ENCODE measurements around the gene FNTB. TPM values are rescaled to one million over a fixed set of nuclear protein-coding genes. Genes with fewer than 3 reads are reported as not detected.

FNTB gene
- total RNA-seq, 1 donor from 2014 or later, result 19.9 TPM

DNA sequence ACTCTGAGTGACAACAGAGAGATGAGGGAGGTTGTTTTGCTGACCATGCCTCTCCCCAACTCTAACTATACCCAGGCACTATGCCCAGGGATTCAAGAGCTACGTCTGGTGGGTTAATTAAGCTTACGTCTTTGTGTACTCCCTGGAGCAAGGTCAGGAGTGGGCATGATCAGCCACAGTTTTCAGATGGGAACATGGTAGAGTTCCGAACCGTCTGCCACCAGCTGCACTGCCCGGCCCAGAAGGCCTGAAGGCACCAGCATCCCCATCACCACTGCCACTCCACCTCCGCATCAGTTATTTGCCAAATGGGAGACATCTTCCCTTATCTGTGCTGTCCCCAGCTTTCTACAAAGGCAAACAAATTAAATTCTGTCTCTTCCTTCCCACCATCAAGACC lies 33.0 kb upstream of the FNTB start:
- no peak overlapping the region for H3K4me2 ChIP-seq (ENCODE audit: low read length)
- no peaks in the 10 kb centered on the region for H3K9me3 ChIP-seq (ENCODE audit: insufficient read depth, low read depth, low read length)
- Mint-ChIP-seq H3K4me3 (ENCODE audit: unreplicated experiment) (no peak overlapping the region), H3K27me3 (ENCODE audit: low read depth, unreplicated experiment) (no peaks in the 10 kb centered on the region), H3K36me3 (ENCODE audit: low read depth, unreplicated experiment) (peaks cover 32% of the 10 kb centered on the region), H3K9me3 (ENCODE audit: unreplicated experiment) (no peaks in the 10 kb centered on the region), H3K27ac (ENCODE audit: unreplicated experiment) (no peak overlapping the region), H3K4me1 (ENCODE audit: low read depth, unreplicated experiment) (no peaks in the 10 kb centered on the region)
- H2AFZ ChIP-seq (ENCODE audit: low read depth, low read length), result no peak overlapping the region
- H3K27me3 ChIP-seq (ENCODE audit: insufficient read depth, low read length), result no peaks in the 10 kb centered on the region
- TF ChIP-seq, protein P1, sequence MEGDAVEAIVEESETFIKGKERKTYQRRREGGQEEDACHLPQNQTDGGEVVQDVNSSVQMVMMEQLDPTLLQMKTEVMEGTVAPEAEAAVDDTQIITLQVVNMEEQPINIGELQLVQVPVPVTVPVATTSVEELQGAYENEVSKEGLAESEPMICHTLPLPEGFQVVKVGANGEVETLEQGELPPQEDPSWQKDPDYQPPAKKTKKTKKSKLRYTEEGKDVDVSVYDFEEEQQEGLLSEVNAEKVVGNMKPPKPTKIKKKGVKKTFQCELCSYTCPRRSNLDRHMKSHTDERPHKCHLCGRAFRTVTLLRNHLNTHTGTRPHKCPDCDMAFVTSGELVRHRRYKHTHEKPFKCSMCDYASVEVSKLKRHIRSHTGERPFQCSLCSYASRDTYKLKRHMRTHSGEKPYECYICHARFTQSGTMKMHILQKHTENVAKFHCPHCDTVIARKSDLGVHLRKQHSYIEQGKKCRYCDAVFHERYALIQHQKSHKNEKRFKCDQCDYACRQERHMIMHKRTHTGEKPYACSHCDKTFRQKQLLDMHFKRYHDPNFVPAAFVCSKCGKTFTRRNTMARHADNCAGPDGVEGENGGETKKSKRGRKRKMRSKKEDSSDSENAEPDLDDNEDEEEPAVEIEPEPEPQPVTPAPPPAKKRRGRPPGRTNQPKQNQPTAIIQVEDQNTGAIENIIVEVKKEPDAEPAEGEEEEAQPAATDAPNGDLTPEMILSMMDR (IDR thresholded peaks at IDR 0.05; ENCODE audit: insufficient read depth, low read depth, low read length), result no peak
- no peak for TF ChIP-seq EZH2 (IDR thresholded peaks at IDR 0.05; ENCODE audit: insufficient read depth, low read length)
- H3K4me1 ChIP-seq (ENCODE audit: insufficient read depth, low read length), result no peaks in the 10 kb centered on the region
- no peak overlapping the region for H3K9ac ChIP-seq (ENCODE audit: low read length)
- H3K36me3 ChIP-seq (ENCODE audit: insufficient read depth, low read length), result no peaks in the 10 kb centered on the region
- H3K27ac ChIP-seq (ENCODE audit: low read depth, low read length), result no peak overlapping the region
- FAIRE-seq, result no peak
- H4K20me1 ChIP-seq (ENCODE audit: insufficient read depth, low read length), result peaks cover 19% of the 10 kb centered on the region
- H3K79me2 ChIP-seq (ENCODE audit: insufficient read depth, low read length), result no peaks in the 10 kb centered on the region
- H3K4me3 ChIP-seq (ENCODE audit: insufficient read depth, low read depth, low read length), result no peak overlapping the region
- no peak for DNase-seq (ENCODE audit: low read depth)

DNA sequence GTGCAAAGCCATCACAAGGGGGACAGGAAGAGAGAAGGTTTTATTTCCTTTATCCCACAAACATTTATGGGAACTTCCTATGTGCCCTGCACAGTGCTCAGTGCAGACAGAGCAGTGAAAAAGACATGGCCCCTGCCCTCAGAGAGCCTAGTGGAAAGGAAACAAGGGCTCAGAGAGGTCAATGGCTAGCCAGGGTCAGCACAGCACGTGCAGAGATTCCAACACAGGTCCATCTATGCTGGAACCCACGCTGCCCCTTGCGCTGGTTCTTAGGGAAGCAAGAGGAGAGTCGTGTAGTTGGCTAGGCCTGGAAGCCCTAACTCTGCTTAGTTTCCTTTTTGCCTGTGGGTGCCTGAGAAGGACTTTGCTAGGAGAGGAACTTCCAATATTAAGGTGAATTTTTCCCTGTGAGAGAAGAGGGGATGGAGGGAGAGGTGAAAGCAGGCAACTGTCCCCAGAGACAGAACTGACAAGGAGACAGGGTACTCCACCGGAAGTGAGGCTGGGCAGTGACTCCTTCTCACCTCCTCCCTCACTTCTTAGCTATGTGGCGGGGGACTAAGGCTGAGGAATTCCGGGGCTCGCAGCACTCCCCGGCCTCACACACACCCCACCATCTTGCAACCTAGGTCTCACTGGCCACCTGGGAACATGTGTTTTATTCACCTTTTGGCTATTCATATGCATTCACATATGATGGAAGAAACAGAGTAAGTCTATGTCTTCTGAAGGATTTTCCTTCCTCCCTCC lies 32.0 kb upstream of the FNTB start:
- TF ChIP-seq EZH2 (IDR thresholded peaks at IDR 0.05; ENCODE audit: insufficient read depth, low read length), result no peak
- TF ChIP-seq, protein P1 (IDR thresholded peaks at IDR 0.05; ENCODE audit: insufficient read depth, low read depth, low read length), result no peak
- peaks cover 19% of the 10 kb centered on the region for H4K20me1 ChIP-seq (ENCODE audit: insufficient read depth, low read length)
- no peaks in the 10 kb centered on the region for H3K9me3 ChIP-seq (ENCODE audit: insufficient read depth, low read depth, low read length)
- H3K4me1 ChIP-seq (ENCODE audit: insufficient read depth, low read length), result no peaks in the 10 kb centered on the region
- H3K27me3 ChIP-seq (ENCODE audit: insufficient read depth, low read length), result no peaks in the 10 kb centered on the region
- no peak overlapping the region for H3K27ac ChIP-seq (ENCODE audit: low read depth, low read length)
- no peak overlapping the region for H2AFZ ChIP-seq (ENCODE audit: low read depth, low read length)
- H3K4me3 Mint-ChIP-seq (ENCODE audit: unreplicated experiment), result no peak overlapping the region
- H3K79me2 ChIP-seq (ENCODE audit: insufficient read depth, low read length), result no peaks in the 10 kb centered on the region
- no peak overlapping the region for H3K4me3 ChIP-seq (ENCODE audit: insufficient read depth, low read depth, low read length)
- no peak for FAIRE-seq
- H3K9me3 Mint-ChIP-seq (ENCODE audit: unreplicated experiment), result no peaks in the 10 kb centered on the region
- DNase-seq (ENCODE audit: low read depth), result no peak
- H3K27me3 Mint-ChIP-seq (ENCODE audit: low read depth, unreplicated experiment), result no peaks in the 10 kb centered on the region
- no peak overlapping the region for H3K9ac ChIP-seq (ENCODE audit: low read length)
- no peaks in the 10 kb centered on the region for H3K4me1 Mint-ChIP-seq (ENCODE audit: low read depth, unreplicated experiment)
- H3K36me3 ChIP-seq (ENCODE audit: insufficient read depth, low read length), result no peaks in the 10 kb centered on the region
- H3K36me3 Mint-ChIP-seq (ENCODE audit: low read depth, unreplicated experiment), result peaks cover 30% of the 10 kb centered on the region
- no peak overlapping the region for H3K4me2 ChIP-seq (ENCODE audit: low read length)
- no peak overlapping the region for H3K27ac Mint-ChIP-seq (ENCODE audit: unreplicated experiment)

DNA sequence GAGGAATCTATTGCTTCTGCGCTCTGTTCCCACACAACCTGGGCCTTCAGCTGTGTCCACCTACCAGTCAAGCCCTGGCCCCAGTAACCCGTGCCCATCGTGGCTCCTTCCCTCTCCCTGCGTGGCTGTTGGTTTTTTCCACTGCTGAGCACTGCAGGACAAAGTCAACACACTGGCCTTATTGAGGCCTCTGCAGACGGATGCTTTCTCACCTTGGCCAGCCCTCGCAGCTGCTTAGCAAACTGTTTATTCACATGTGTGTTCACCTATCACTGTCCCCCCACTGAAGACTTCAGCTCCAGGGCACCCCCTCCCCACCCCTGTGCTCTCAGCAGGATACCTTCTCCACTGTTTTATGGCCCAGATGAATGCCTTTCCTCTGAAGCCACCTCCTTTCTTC lies 31.4 kb upstream of the FNTB start:
- H3K9me3 ChIP-seq (ENCODE audit: insufficient read depth, low read depth, low read length), result no peaks in the 10 kb centered on the region
- Mint-ChIP-seq H3K4me1 (ENCODE audit: low read depth, unreplicated experiment) (no peaks in the 10 kb centered on the region), H3K4me3 (ENCODE audit: unreplicated experiment) (no peak overlapping the region), H3K9me3 (ENCODE audit: unreplicated experiment) (no peaks in the 10 kb centered on the region), H3K36me3 (ENCODE audit: low read depth, unreplicated experiment) (peaks cover 26% of the 10 kb centered on the region), H3K27ac (ENCODE audit: unreplicated experiment) (no peak overlapping the region), H3K27me3 (ENCODE audit: low read depth, unreplicated experiment) (no peaks in the 10 kb centered on the region)
- peaks cover 19% of the 10 kb centered on the region for H4K20me1 ChIP-seq (ENCODE audit: insufficient read depth, low read length)
- H2AFZ ChIP-seq (ENCODE audit: low read depth, low read length), result no peak overlapping the region
- no peaks in the 10 kb centered on the region for H3K27me3 ChIP-seq (ENCODE audit: insufficient read depth, low read length)
- no peaks in the 10 kb centered on the region for H3K36me3 ChIP-seq (ENCODE audit: insufficient read depth, low read length)
- H3K79me2 ChIP-seq (ENCODE audit: insufficient read depth, low read length), result no peaks in the 10 kb centered on the region
- no peak overlapping the region for H3K27ac ChIP-seq (ENCODE audit: low read depth, low read length)
- TF ChIP-seq EZH2 (IDR thresholded peaks at IDR 0.05; ENCODE audit: insufficient read depth, low read length), result no peak
- TF ChIP-seq, protein P1 (IDR thresholded peaks at IDR 0.05; ENCODE audit: insufficient read depth, low read depth, low read length), result no peak
- H3K4me2 ChIP-seq (ENCODE audit: low read length), result no peak overlapping the region
- no peaks in the 10 kb centered on the region for H3K4me1 ChIP-seq (ENCODE audit: insufficient read depth, low read length)
- H3K4me3 ChIP-seq (ENCODE audit: insufficient read depth, low read depth, low read length), result no peak overlapping the region
- no peak overlapping the region for H3K9ac ChIP-seq (ENCODE audit: low read length)
- DNase-seq (ENCODE audit: low read depth), result no peak
- no peak for FAIRE-seq

All from astrocyte (in vitro differentiated cells and primary cell).